CD4-positive, alpha-beta memory T cell (primary cell): ENCODE measurements around the gene HBB. TPM values are rescaled to one million over a fixed set of nuclear protein-coding genes. Genes with fewer than 3 reads are reported as not detected.
A peak's percentile ranks its signal among the peaks of the same experiment; 100 is the strongest.

ENCODE experiments used
- CTCF ChIA-PET: fragments of 350-600 bp; sonication (Branson Sonifier 250); formaldehyde crosslinking; loops from one replicate; lab custom pipeline; 2021; ENCODE audit warnings: inconsistent platforms; ENCODE audit not compliant: partially characterized antibody; lab: Charles Lee
- POLR2A ChIA-PET: fragments of 350-600 bp; sonication (Branson Sonifier 250); formaldehyde crosslinking; loops from one replicate; lab custom pipeline; 2021; ENCODE audit not compliant: partially characterized antibody; lab: Charles Lee
- DNase-seq, 5 donors: peaks; one replicate each; pipeline versions ENCODE4 v3.0.0 to v3.0.0-alpha.2; 2020 to 2022; ENCODE audit warnings: mixed read lengths in 1 of 5
- H3K27ac ChIP-seq: one replicate; pipeline ENCODE4 v1.7.0; 2013; ENCODE audit warnings: low read depth, low read length
- H3K27me3 ChIP-seq: 2 replicates; pipeline ENCODE4 v1.7.0; 2013; ENCODE audit warnings: mild to moderate bottlenecking, low read length, moderate library complexity; ENCODE audit not compliant: insufficient read depth
- H3K36me3 ChIP-seq: 2 replicates; pipeline ENCODE4 v1.7.0; 2013; ENCODE audit warnings: mild to moderate bottlenecking, low read length, moderate library complexity; ENCODE audit not compliant: insufficient read depth
- H3K4me1 ChIP-seq: 2 replicates; pipeline ENCODE4 v1.7.0; 2013; ENCODE audit warnings: mild to moderate bottlenecking, low read length, moderate library complexity; ENCODE audit not compliant: insufficient read depth
- H3K4me3 ChIP-seq, 2 donors: one replicate each; pipeline ENCODE4 v1.7.0; 2013; ENCODE audit warnings: low read length in 2 of 2, mild to moderate bottlenecking in 1 of 2
- H3K9me3 ChIP-seq, 2 donors: one replicate each; pipeline ENCODE4 v1.7.0; 2013; ENCODE audit warnings: low read length in 2 of 2, control low read depth in 1 of 2; ENCODE audit not compliant: control insufficient read depth in 1 of 2
- H3K27ac Mint-ChIP-seq, 7 donors: one replicate each; pipeline ENCODE4 v1.8.0; 2020 to 2021; ENCODE audit warnings: mixed read lengths in 7 of 7, mild to moderate bottlenecking in 6 of 7, inconsistent platforms in 3 of 7, moderate library complexity in 3 of 7
- H3K27me3 Mint-ChIP-seq, 2 donors: one replicate each; pipeline ENCODE4 v1.8.0; 2020 to 2021; ENCODE audit warnings: mixed read lengths in 2 of 2
- H3K36me3 Mint-ChIP-seq, 2 donors: one replicate each; pipeline ENCODE4 v1.8.0; 2020 to 2021; ENCODE audit warnings: mixed read lengths in 2 of 2, inconsistent platforms in 1 of 2, mild to moderate bottlenecking in 1 of 2
- H3K4me1 Mint-ChIP-seq, 4 donors: one replicate each; pipeline ENCODE4 v1.8.0; 2020 to 2021; ENCODE audit warnings: mixed read lengths in 4 of 4, mild to moderate bottlenecking in 1 of 4
- H3K4me3 Mint-ChIP-seq, 8 donors: one replicate each; pipeline ENCODE4 v1.8.0; 2020 to 2021; ENCODE audit warnings: mixed read lengths in 8 of 8, mild to moderate bottlenecking in 7 of 8, moderate library complexity in 6 of 8, inconsistent platforms in 3 of 8
- H3K9me3 Mint-ChIP-seq, 8 donors: one replicate each; pipeline ENCODE4 v1.8.0; 2020 to 2021; ENCODE audit warnings: mixed read lengths in 8 of 8, mild to moderate bottlenecking in 5 of 8, inconsistent platforms in 3 of 8, moderate library complexity in 1 of 8
- intact Hi-C: fragments of 100-400 bp; cut with micrococcal nuclease; formaldehyde crosslinking; loops from one replicate; pipeline ENCODE4 v1.15.1; 2023
- polyA plus RNA-seq, 2 donors: library from polyadenylated mRNA; unstranded; fragments of 300-500 nt; fragmentation: Illumina TruSeq; gene quantifications; one replicate each; pipeline ENCODE4 v1.2.3, GENCODE V29; 2021
- total RNA-seq, 2 experiments: library from RNA; stranded (reverse); gene quantifications; one replicate each; pipeline ENCODE4 v1.2.3, GENCODE V29; 2021

The HBB gene
- total and polyA plus RNA-seq, 4 experiments from 2014 or later: 0.46 to 0.89 (median 0.61) TPM; not detected in 1

DNA sequence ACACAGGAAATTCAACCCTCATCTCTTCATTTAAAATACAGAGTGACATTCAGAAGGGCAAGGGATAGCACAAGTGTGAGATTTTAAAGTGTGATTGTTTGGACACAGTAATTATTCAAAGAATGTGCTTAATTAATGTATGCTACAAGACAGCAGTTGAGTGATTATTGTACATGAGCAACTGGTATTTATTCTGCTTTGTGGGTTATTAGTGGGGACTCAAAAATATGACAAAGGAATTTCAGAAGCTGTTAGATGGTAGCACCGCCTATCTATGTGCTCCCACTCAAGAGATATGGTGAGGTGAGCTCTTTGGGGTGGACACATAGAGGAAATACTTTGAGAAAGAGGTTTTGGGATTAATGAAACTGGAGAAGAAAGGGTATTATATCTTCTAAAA lies 13.2 kb upstream of the HBB start:
- Histone ChIP-seq H3K27me3 (no peaks in the 10 kb centered on the region), H3K4me3 (no peak overlapping the region), H3K9me3 (no peaks in the 10 kb centered on the region), H3K36me3 (no peaks in the 10 kb centered on the region), H3K27ac (no peak overlapping the region), H3K4me1 (no peaks in the 10 kb centered on the region)
- POLR2A ChIA-PET: no interaction called here
- H3K4me1 Mint-ChIP-seq: no peaks in the 10 kb centered on the region
- H3K36me3 Mint-ChIP-seq: no peaks in the 10 kb centered on the region
- H3K4me3 Mint-ChIP-seq: no peak overlapping the region
- no peak for DNase-seq
- CTCF ChIA-PET: no interaction called here
- intact Hi-C loops: no loop called here
- no peak overlapping the region for H3K27ac Mint-ChIP-seq
- no peaks in the 10 kb centered on the region for H3K9me3 Mint-ChIP-seq
- H3K27me3 Mint-ChIP-seq: peaks cover 2 to 3% of the 10 kb centered on the region in 2 donors

DNA sequence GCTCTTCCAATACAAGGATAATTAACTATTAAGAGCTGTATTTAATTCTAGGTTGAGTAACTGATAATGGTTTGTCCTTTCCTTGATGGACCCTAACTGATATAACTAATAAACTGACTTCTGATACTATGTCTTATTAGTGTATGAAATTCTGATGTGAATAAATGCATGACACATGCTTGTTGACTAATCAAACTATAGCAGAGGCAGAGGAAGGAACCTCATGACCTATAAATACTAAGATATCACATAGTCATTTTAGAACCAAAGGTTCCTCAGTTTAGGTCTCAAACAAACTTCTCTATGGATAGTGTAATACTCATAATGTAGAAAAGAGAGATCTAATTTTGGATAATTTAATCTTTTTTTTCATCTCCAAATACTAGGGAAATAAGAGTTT lies 12.2 kb upstream of the HBB start:
- Histone ChIP-seq H3K4me1 (no peaks in the 10 kb centered on the region), H3K27ac (no peak overlapping the region), H3K36me3 (no peaks in the 10 kb centered on the region), H3K27me3 (no peaks in the 10 kb centered on the region), H3K9me3 (no peaks in the 10 kb centered on the region), H3K4me3 (no peak overlapping the region)
- H3K4me3 Mint-ChIP-seq: no peak overlapping the region
- H3K27me3 Mint-ChIP-seq: peaks cover 2 to 3% of the 10 kb centered on the region in 2 donors
- H3K36me3 Mint-ChIP-seq: no peaks in the 10 kb centered on the region
- ChIA-PET POLR2A (no interaction called here), CTCF (no interaction called here)
- intact Hi-C loops: no loop called here
- no peak for DNase-seq
- H3K4me1 Mint-ChIP-seq: peaks cover 0 to 2% (median 0%) of the 10 kb centered on the region in 4 donors
- H3K27ac Mint-ChIP-seq: no peak overlapping the region
- peaks cover 0 to 2% (median 0%) of the 10 kb centered on the region in 8 donors for H3K9me3 Mint-ChIP-seq

DNA sequence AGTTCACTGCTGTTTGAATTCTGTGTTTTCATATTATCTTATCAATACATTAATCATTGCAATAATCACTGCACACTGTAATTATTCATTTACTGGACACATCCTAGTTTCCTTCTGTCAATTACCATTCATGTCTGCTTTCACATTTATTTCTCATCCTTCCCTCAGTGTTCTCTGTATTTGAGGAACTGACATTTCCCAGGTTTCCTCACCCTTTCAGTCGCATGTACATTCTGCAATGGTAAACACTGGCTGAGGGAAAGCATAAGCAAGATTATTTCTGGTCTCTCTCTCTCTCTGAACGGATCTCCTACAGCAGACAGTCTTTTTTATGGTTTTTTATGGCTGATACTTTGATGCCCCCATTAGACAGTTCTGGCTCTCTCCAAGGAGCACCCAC lies 11.6 kb upstream of the HBB start:
- intact Hi-C loops: no loop called here
- ChIA-PET CTCF (no interaction called here), POLR2A (no interaction called here)
- no peak for DNase-seq
- Mint-ChIP-seq H3K4me1 (peaks cover 0 to 2% (median 0%) of the 10 kb centered on the region in 4 donors), H3K27ac (no peak overlapping the region), H3K9me3 (peaks cover 0 to 2% (median 0%) of the 10 kb centered on the region in 8 donors), H3K36me3 (no peaks in the 10 kb centered on the region), H3K27me3 (peaks cover 2 to 3% of the 10 kb centered on the region in 2 donors), H3K4me3 (no peak overlapping the region)
- Histone ChIP-seq H3K9me3 (no peaks in the 10 kb centered on the region), H3K27me3 (no peaks in the 10 kb centered on the region), H3K36me3 (no peaks in the 10 kb centered on the region), H3K27ac (no peak overlapping the region), H3K4me1 (no peaks in the 10 kb centered on the region), H3K4me3 (no peak overlapping the region)

DNA sequence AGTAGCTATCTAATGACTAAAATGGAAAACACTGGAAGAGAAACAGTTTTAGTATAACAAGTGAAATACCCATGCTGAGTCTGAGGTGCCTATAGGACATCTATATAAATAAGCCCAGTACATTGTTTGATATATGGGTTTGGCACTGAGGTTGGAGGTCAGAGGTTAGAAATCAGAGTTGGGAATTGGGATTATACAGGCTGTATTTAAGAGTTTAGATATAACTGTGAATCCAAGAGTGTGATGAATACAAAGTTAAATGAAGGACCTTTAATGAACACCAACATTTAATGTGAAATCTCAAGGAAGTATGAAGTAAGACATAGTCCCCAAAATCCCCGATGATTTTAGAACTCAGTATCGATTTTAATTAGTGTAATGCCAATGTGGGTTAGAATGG lies 10.5 kb upstream of the HBB start:
- H3K4me3 ChIP-seq: no peak overlapping the region
- no peaks in the 10 kb centered on the region for H3K27me3 ChIP-seq
- no peak for DNase-seq
- no peak overlapping the region for H3K4me3 Mint-ChIP-seq
- intact Hi-C loops: no loop called here
- no peak overlapping the region for H3K27ac Mint-ChIP-seq
- peaks cover 2 to 3% of the 10 kb centered on the region in 2 donors for H3K27me3 Mint-ChIP-seq
- ChIA-PET POLR2A (no interaction called here), CTCF (no interaction called here)
- no peaks in the 10 kb centered on the region for H3K36me3 ChIP-seq
- H3K9me3 Mint-ChIP-seq: peaks cover 0 to 2% (median 0%) of the 10 kb centered on the region in 8 donors
- no peaks in the 10 kb centered on the region for H3K36me3 Mint-ChIP-seq
- H3K4me1 Mint-ChIP-seq: peaks cover 0 to 2% (median 0%) of the 10 kb centered on the region in 4 donors
- no peaks in the 10 kb centered on the region for H3K4me1 ChIP-seq
- no peaks in the 10 kb centered on the region for H3K9me3 ChIP-seq
- H3K27ac ChIP-seq: no peak overlapping the region

DNA sequence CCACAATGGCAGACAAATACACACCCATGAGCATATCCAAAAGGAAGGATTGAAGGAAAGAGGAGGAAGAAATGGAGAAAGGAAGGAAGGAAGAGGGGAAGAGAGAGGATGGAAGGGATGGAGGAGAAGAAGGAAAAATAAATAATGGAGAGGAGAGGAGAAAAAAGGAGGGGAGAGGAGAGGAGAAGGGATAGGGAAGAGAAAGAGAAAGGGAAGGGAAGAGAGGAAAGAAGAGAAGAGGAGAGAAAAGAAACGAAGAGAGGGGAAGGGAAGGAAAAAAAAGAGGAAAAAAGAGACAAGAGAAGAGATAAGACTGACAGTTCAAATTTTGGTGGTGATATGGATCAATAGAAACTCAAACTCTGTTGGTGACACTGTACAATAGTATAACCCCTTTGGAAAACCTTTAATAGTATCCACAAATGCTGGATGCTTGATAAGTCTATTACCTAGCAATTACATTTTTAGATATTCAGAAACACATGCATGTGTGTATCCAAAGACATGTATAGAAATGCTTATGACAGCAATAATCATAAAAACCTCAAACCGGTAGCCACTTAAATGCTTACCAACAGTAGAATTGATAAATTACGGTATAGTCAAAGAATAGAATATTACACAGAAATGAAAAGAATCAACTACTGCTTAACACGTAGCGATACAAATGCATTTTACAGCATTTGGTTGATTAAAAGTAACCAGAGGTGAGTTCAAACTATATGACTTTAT lies 8.7 kb upstream of the HBB start:
- CTCF ChIA-PET: no interaction called here
- peaks cover 0 to 3% of the 10 kb centered on the region in 2 donors for H3K27me3 Mint-ChIP-seq
- no peak overlapping the region for H3K4me3 ChIP-seq
- H3K4me3 Mint-ChIP-seq: no peak overlapping the region
- H3K4me1 Mint-ChIP-seq: peaks cover 0 to 2% (median 0%) of the 10 kb centered on the region in 4 donors
- H3K36me3 ChIP-seq: no peaks in the 10 kb centered on the region
- H3K36me3 Mint-ChIP-seq: no peaks in the 10 kb centered on the region
- no peak for DNase-seq
- intact Hi-C loops: no loop called here
- H3K9me3 Mint-ChIP-seq: peaks cover 0 to 2% (median 0%) of the 10 kb centered on the region in 8 donors
- no peaks in the 10 kb centered on the region for H3K9me3 ChIP-seq
- no peaks in the 10 kb centered on the region for H3K4me1 ChIP-seq
- H3K27ac ChIP-seq: no peak overlapping the region
- H3K27ac Mint-ChIP-seq: peak overlapping the region in 1 of 7 donors; percentile 39
- H3K27me3 ChIP-seq: no peaks in the 10 kb centered on the region
- POLR2A ChIA-PET: no interaction called here

DNA sequence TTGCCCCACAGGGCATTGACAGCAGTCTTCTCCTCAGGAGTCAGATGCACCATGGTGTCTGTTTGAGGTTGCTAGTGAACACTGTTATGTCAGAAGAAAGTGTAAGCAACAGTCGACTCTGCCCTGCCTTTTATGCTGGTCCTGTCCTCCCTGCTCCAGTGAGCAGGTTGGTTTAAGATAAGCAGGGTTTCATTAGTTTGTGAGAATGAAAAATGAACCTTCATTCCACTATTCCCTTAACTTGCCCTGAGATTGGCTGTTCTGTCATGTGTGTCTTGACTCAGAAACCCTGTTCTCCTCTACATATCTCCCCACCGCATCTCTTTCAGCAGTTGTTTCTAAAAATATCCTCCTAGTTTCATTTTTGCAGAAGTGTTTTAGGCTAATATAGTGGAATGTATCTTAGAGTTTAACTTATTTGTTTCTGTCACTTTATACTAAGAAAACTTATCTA lies 7.5 kb upstream of the HBB start, which contains the start of gene HBD:
HBD (minus strand) TSS at position 103 of the 454 bp plus-strand sequence; CDS start at position 53, 50 bp downstream.
- Mint-ChIP-seq H3K4me1 (peaks cover 0 to 2% (median 0%) of the 10 kb centered on the region in 4 donors), H3K27me3 (peaks cover 0 to 3% of the 10 kb centered on the region in 2 donors), H3K27ac (peak within 1 kb of the TSS in 1 of 7 donors; percentile 39), H3K4me3 (no peak within 1 kb of the TSS), H3K9me3 (peaks cover 0 to 2% (median 0%) of the 10 kb centered on the region in 8 donors), H3K36me3 (no peaks in the 10 kb centered on the region)
- ChIA-PET CTCF (no interaction called here), POLR2A (no interaction called here)
- intact Hi-C loops: no loop called here
- DNase-seq: no peak
- H3K4me3 ChIP-seq: no peak within 1 kb of the TSS
- H3K27ac ChIP-seq: no peak within 1 kb of the TSS
- H3K4me1 ChIP-seq: no peaks in the 10 kb centered on the region
- H3K36me3 ChIP-seq: no peaks in the 10 kb centered on the region
- no peaks in the 10 kb centered on the region for H3K9me3 ChIP-seq
- no peaks in the 10 kb centered on the region for H3K27me3 ChIP-seq

DNA sequence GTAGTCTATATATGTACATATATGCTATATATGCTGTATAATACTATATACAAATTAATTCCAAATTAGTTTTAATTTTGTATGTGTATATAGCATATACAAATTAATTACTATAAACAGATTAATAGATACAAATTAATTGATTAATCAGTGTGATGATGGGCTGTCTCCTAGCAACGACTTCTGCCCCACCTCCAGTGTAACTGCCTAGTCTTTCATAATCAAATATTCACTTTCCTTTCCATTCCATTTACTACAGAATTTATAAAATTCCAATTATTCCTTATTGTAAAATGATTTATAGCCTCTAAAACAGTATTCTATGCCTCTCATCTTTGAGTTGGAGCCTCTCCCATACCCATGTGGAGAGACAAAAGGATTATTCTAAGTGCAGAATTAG lies 6.4 kb upstream of the HBB start:
- ChIA-PET POLR2A (no interaction called here), CTCF (no interaction called here)
- H3K4me3 ChIP-seq: no peak overlapping the region
- H3K4me1 ChIP-seq: no peaks in the 10 kb centered on the region
- Mint-ChIP-seq H3K4me3 (no peak overlapping the region), H3K27me3 (peaks cover 0 to 3% of the 10 kb centered on the region in 2 donors), H3K4me1 (peaks cover 0 to 2% (median 0%) of the 10 kb centered on the region in 4 donors), H3K36me3 (no peaks in the 10 kb centered on the region), H3K9me3 (peaks cover 0 to 2% (median 0%) of the 10 kb centered on the region in 8 donors), H3K27ac (no peak overlapping the region)
- no peaks in the 10 kb centered on the region for H3K36me3 ChIP-seq
- no peaks in the 10 kb centered on the region for H3K27me3 ChIP-seq
- no peaks in the 10 kb centered on the region for H3K9me3 ChIP-seq
- intact Hi-C loops: no loop called here
- no peak for DNase-seq
- no peak overlapping the region for H3K27ac ChIP-seq
